HG03045 (cell line): ENCODE results near the gene IL4R.
"Not testable (repeated sequence)": the region's sequence is repeated elsewhere in the genome, so short reads cannot be mapped to it uniquely, and the experiment has no call there.

Source experiments
- ATAC-seq: cut with Tn5 transposase; IDR thresholded peaks from one replicate; pipeline ENCODE4 v1.9.1; 2021; ENCODE audit warnings: mild to moderate bottlenecking, moderate library complexity; ENCODE audit not compliant: unreplicated experiment

Gene IL4R

DNA sequence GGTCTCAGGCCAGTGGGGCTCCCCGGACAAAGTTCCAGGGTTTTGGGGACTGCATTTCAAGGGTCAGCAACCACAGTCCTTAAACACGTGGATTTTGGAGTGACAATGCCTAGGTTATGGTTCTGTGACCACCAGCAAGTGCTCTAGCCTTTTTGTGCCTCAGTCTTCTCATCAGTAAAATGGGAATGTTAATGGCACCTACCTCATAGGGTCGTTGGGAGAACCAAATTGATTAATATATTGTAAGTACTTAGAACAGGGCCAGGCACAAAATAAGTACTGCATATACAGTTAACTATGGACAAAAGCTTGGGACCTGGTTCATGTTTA, 13.8 kb downstream of the IL4R start:
- ATAC-seq: no peak

DNA sequence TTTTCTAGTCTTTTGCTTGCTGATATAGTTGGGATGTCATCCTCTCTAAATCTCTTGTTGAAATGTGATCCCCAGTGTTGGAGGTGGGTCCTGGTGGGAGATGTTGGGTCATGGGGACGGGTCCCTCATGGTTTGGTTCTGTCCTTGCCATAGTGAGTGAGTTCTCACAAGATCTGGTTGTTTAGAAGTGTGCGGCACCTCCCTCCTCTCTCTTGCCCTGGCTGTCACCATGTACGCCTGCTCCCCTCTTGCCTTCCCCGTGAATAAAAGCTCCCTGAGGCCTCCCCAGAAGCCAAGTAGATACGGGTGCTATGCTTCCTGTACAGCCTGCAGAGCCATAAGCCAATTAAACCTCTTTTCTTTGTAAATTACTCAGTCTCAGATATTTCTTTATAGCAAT, 15.2 kb downstream of the IL4R start:
- ATAC-seq: no peak

GRCh38 chr16:27329376-27330079, 15.8 kb downstream of the IL4R start:
- not testable (repeated sequence) for ATAC-seq

- no peak for ATAC-seq
These were observed 16.8 kb downstream of the IL4R start for GRCh38 chr16:27330542-27330941.

- ATAC-seq: no peak
These were observed 18.3 kb downstream of the IL4R start for GRCh38 chr16:27332105-27332504.

- no peak for ATAC-seq
These were observed 19.3 kb downstream of the IL4R start for GRCh38 chr16:27333104-27333503.

GRCh38 chr16:27333549-27333948, 19.8 kb downstream of the IL4R start:
- ATAC-seq: no peak

DNA sequence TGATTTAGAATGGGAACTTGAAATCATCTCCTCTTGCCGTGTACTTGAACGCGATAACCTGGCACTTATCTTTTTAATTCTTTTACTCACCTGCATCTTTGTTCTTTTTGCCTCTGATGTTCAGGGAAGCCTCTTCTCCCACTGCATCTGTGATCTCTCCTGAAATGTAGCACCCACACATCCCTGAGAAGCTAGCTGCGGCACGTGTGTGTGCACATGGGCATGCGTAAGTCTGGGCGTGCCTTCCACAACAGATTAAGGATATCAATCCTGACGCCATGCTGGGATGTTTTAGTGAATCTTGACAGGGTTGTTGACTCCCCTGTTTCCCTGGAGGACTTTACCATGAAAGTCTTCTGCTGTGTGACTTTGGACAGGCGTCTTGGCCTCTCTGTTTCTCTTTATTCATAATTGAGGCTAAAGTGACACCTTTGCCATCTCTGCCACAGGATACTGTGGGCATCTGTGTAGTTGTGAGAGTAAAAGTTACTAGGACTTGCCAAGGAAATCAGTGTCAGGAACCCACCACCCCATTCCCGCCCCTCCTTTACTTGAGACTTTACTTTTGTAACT, 20.5 kb downstream of the IL4R start:
- no peak for ATAC-seq

GRCh38 chr16:27334838-27335237, 21.1 kb downstream of the IL4R start:
- ATAC-seq: no peak

GRCh38 chr16:27335349-27336053, 21.7 kb downstream of the IL4R start:
- no peak for ATAC-seq

GRCh38 chr16:27337024-27337423, 23.2 kb downstream of the IL4R start:
- ATAC-seq: no peak

- ATAC-seq: no peak
These were observed 25.4 kb downstream of the IL4R start for GRCh38 chr16:27339180-27339579.

- no peak for ATAC-seq
These were observed 26.9 kb downstream of the IL4R start for GRCh38 chr16:27340654-27341053.

DNA sequence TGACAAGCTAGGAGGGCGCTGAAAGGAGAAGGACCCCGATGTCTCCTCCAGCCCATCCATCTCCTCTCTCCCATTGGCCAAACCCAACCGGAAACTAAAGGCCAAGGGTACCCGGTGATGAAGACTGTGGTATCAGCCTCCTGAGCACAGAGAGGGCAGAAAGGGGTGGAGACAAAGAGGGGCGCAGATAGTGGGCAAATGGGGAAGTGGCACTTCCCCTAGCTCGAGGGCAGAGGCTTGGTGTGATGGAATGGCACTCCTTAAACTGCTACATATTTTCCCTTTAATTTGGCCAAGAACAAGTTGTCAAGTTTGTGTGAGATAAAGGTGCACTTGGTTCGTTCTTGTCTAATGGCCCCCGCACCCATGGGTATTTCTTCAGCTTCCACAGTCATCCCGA, 27.8 kb downstream of the IL4R start:
- no peak for ATAC-seq

GRCh38 chr16:27341971-27342370, 28.2 kb downstream of the IL4R start:
- ATAC-seq: no peak

GRCh38 chr16:27344721-27345120, 30.9 kb downstream of the IL4R start:
- ATAC-seq: no peak

- no peak for ATAC-seq
These were observed 31.4 kb downstream of the IL4R start for GRCh38 chr16:27345201-27345600.

- ATAC-seq: no peak
These were observed 33.0 kb downstream of the IL4R start for GRCh38 chr16:27346819-27347218.

DNA sequence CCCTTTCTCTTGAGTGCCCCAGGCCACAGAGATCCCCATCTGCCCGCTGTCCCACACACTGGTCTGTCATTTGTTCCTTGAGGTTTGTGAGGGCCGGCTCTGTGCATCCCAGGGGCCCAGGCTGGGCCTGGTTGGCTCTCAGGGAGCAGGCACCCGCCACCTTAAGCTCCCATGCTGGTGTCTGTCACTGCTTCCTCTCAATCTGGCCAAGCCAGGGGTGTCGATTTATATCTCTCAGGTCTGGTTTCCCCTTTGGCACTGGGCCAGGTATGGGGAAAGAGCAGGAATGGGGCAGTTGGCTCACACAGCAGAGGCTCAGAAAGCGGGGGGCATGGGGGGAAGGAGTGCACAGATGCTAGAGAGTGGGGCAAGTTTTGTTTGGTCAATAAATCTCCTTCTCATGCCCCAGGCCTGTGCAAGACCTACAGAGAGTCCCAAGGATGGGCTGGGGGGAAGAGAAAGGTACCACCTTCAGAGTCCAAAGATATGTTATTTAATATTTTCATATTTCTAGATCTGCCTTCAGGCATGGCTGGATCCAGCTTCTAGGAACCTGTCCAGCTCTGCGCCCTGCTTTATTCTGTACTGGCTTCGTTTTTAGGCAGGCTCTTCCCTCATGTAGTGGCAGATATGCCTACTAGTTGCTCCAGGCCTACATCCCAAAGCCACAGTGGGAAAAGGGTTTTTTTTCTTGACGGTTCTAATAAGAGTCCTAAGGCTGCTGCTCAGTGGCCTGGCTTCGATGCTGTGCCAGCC, 34.3 kb downstream of the IL4R start:
- no peak for ATAC-seq

- no peak for ATAC-seq
These were observed 35.5 kb downstream of the IL4R start for GRCh38 chr16:27349276-27349675.

DNA sequence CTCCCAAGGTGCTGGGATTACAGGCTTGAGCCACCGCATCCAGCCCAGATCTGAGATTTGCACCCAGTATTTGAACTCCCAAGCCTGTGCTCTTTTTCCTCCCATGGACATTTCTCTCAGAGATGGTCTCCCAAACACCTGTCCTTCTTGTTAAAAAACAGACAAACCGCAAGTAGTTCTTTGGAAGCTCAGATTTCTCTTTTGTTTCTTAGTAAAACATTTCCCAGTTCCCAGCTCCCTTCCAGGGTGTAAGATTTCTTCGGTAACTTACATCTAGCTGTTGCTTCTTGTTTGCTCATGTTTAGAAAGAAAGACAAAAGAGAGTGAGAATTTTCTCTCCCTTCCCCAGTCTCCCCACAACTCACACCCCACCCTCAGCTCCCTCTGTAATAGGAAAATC, 36.2 kb downstream of the IL4R start:
- no peak for ATAC-seq

- ATAC-seq: no peak
These were observed 38.2 kb downstream of the IL4R start for GRCh38 chr16:27351989-27352388.
